Activated T-helper 1 cell treated with anti-CD3 and anti-CD28 coated beads, Interleukin-12 subunit alpha, Interleukin-12 subunit beta, Interleukin-2, Interleukin-4 antibody, amounts not matched to agents 30 ng/mL and 10 ng/mL and 1 ng/mL, durations not matched to agents 14 hours and 24 hours and 36 hours (primary cell): ENCODE results near the gene TRIM45. TPM values are rescaled to one million over a fixed set of nuclear protein-coding genes. Genes with fewer than 3 reads are reported as not detected.
"Not testable (repeated sequence)": the region's sequence is repeated elsewhere in the genome, so short reads cannot be mapped to it uniquely, and the experiment has no call there.

Experiments used
- DNase-seq: peaks from one replicate; pipeline ENCODE4 v3.0.0; 2021; ENCODE audit warnings: low spot score
- H3K27ac Mint-ChIP-seq: one replicate; pipeline ENCODE4 v1.8.0; 2021; ENCODE audit warnings: mild to moderate bottlenecking, mixed read lengths
- H3K27me3 Mint-ChIP-seq: one replicate; pipeline ENCODE4 v1.8.0; 2022; ENCODE audit warnings: mild to moderate bottlenecking, moderate library complexity, mixed read lengths; ENCODE audit not compliant: insufficient read depth
- H3K36me3 Mint-ChIP-seq: one replicate; pipeline ENCODE4 v1.8.0; 2021; ENCODE audit warnings: low read depth, mixed read lengths
- H3K4me1 Mint-ChIP-seq: one replicate; pipeline ENCODE4 v1.8.0; 2021; ENCODE audit warnings: low read depth, mixed read lengths
- H3K4me3 Mint-ChIP-seq: one replicate; pipeline ENCODE4 v1.8.0; 2021; ENCODE audit warnings: mild to moderate bottlenecking, moderate library complexity, mixed read lengths
- H3K9me3 Mint-ChIP-seq: one replicate; pipeline ENCODE4 v1.8.0; 2021; ENCODE audit warnings: mixed read lengths
- intact Hi-C: fragments of 100-400 bp; cut with micrococcal nuclease; formaldehyde crosslinking; loops from one replicate; pipeline ENCODE4 v1.15.1; 2024
- total RNA-seq: library from RNA; stranded (reverse); gene quantifications from 2 replicates; pipeline ENCODE4 v1.2.3, GENCODE V29; 2022

Gene TRIM45
- total RNA-seq, 1 donor from 2014 or later: 1.1 TPM

- DNase-seq: no peak
- H3K4me3 Mint-ChIP-seq: no peak overlapping the region
- intact Hi-C loops: loop anchor here (5.0 to 10.0 kb wide), 5 partner anchors 42 to 970 kb away; no protein-coding TSS in a partner anchor
- H3K4me1 Mint-ChIP-seq: peaks cover 7% of the 10 kb centered on the region
- H3K9me3 Mint-ChIP-seq: no peaks in the 10 kb centered on the region
- H3K27me3 Mint-ChIP-seq: peaks cover 19% of the 10 kb centered on the region
- H3K36me3 Mint-ChIP-seq: no peaks in the 10 kb centered on the region
- no peak overlapping the region for H3K27ac Mint-ChIP-seq
Measured at GRCh38 chr1:117124661-117125060, 3.1 kb upstream of the TRIM45 start.

GRCh38 chr1:117123274-117123673 is 1.7 kb upstream of the TRIM45 start:
- peaks cover 14% of the 10 kb centered on the region for H3K27me3 Mint-ChIP-seq
- peak overlapping the region; percentile 23 for H3K4me3 Mint-ChIP-seq

GRCh38 chr1:117122330-117123025 is 929 bp upstream of the TRIM45 start:
- H3K4me1 Mint-ChIP-seq: peaks cover 7% of the 10 kb centered on the region
- H3K36me3 Mint-ChIP-seq: no peaks in the 10 kb centered on the region
- peaks cover 14% of the 10 kb centered on the region for H3K27me3 Mint-ChIP-seq
- H3K27ac Mint-ChIP-seq: peak overlapping the region; percentile 42
- no peaks in the 10 kb centered on the region for H3K9me3 Mint-ChIP-seq
- DNase-seq: no peak
- intact Hi-C loops: loop anchor here (1.0 to 10.0 kb wide), 8 partner anchors 28 to 968 kb away; partner anchors contain the start of gene CD58
- H3K4me3 Mint-ChIP-seq: peak overlapping the region; percentile 84

More at GRCh38 chr1:117123274-117123673, 1.7 kb upstream of the TRIM45 start:
- no peaks in the 10 kb centered on the region for H3K36me3 Mint-ChIP-seq
- peaks cover 7% of the 10 kb centered on the region for H3K4me1 Mint-ChIP-seq
- no peaks in the 10 kb centered on the region for H3K9me3 Mint-ChIP-seq
- intact Hi-C loops: loop anchor here (2.0 to 10.0 kb wide), 6 partner anchors 28 to 968 kb away; no protein-coding TSS in a partner anchor
- H3K27ac Mint-ChIP-seq: no peak overlapping the region
- DNase-seq: no peak

- H3K27ac Mint-ChIP-seq: peak overlapping the region; percentile 41
- H3K36me3 Mint-ChIP-seq: no peaks in the 10 kb centered on the region
- intact Hi-C loops: loop anchor here (5.0 to 10.0 kb wide), 5 partner anchors 39 to 966 kb away; no protein-coding TSS in a partner anchor
- H3K27me3 Mint-ChIP-seq: peaks cover 7% of the 10 kb centered on the region
- no peak for DNase-seq
- peak overlapping the region; percentile 79 for H3K4me3 Mint-ChIP-seq
- H3K4me1 Mint-ChIP-seq: peaks cover 7% of the 10 kb centered on the region
- H3K9me3 Mint-ChIP-seq: no peaks in the 10 kb centered on the region
Measured at GRCh38 chr1:117120774-117121588, 568 bp downstream of the TRIM45 start.

- H3K4me1 Mint-ChIP-seq, H3K36me3 Mint-ChIP-seq, intact Hi-C loops, H3K9me3 Mint-ChIP-seq, H3K27ac Mint-ChIP-seq, H3K27me3 Mint-ChIP-seq, DNase-seq, H3K4me3 Mint-ChIP-seq: not testable (repeated sequence)
Measured at GRCh38 chr1:117119144-117119543, 2.4 kb downstream of the TRIM45 start.

GRCh38 chr1:117118137-117118536 is 3.4 kb downstream of the TRIM45 start:
- peaks cover 7% of the 10 kb centered on the region for H3K4me1 Mint-ChIP-seq
- H3K4me3 Mint-ChIP-seq: no peak overlapping the region
- no peaks in the 10 kb centered on the region for H3K36me3 Mint-ChIP-seq
- intact Hi-C loops: no loop called here
- H3K27ac Mint-ChIP-seq: no peak overlapping the region
- no peaks in the 10 kb centered on the region for H3K9me3 Mint-ChIP-seq
- DNase-seq: no peak
- peaks cover 7% of the 10 kb centered on the region for H3K27me3 Mint-ChIP-seq

- Mint-ChIP-seq H3K4me1 (peaks cover 7% of the 10 kb centered on the region), H3K36me3 (no peaks in the 10 kb centered on the region), H3K27me3 (peaks cover 6% of the 10 kb centered on the region), H3K27ac (no peak overlapping the region), H3K4me3 (no peak overlapping the region), H3K9me3 (no peaks in the 10 kb centered on the region)
- intact Hi-C loops: no loop called here
- no peak for DNase-seq
Measured at GRCh38 chr1:117117697-117118096, 3.9 kb downstream of the TRIM45 start.

- intact Hi-C loops: no loop called here
- Mint-ChIP-seq H3K4me3 (no peak overlapping the region), H3K27me3 (peaks cover 5% of the 10 kb centered on the region), H3K4me1 (peaks cover 7% of the 10 kb centered on the region), H3K36me3 (no peaks in the 10 kb centered on the region), H3K27ac (no peak overlapping the region), H3K9me3 (no peaks in the 10 kb centered on the region)
- DNase-seq: no peak
Measured at GRCh38 chr1:117116784-117117130, 4.8 kb downstream of the TRIM45 start.

GRCh38 chr1:117116090-117116783 is 5.3 kb downstream of the TRIM45 start:
- peaks cover 7% of the 10 kb centered on the region for H3K4me1 Mint-ChIP-seq

GRCh38 chr1:117114877-117115276 is 6.7 kb downstream of the TRIM45 start:
- Mint-ChIP-seq H3K27ac (no peak overlapping the region), H3K4me3 (no peak overlapping the region), H3K27me3 (peaks cover under 1% of the 10 kb centered on the region), H3K9me3 (no peaks in the 10 kb centered on the region), H3K4me1 (peaks cover 6% of the 10 kb centered on the region), H3K36me3 (no peaks in the 10 kb centered on the region)
- no peak for DNase-seq
- intact Hi-C loops: no loop called here

More at GRCh38 chr1:117116090-117116783, 5.3 kb downstream of the TRIM45 start:
- intact Hi-C loops: no loop called here
- DNase-seq: no peak
- H3K36me3 Mint-ChIP-seq: no peaks in the 10 kb centered on the region
- H3K27me3 Mint-ChIP-seq: peaks cover 5% of the 10 kb centered on the region
- no peak overlapping the region for H3K27ac Mint-ChIP-seq
- no peaks in the 10 kb centered on the region for H3K9me3 Mint-ChIP-seq
- no peak overlapping the region for H3K4me3 Mint-ChIP-seq

- DNase-seq: no peak
- Mint-ChIP-seq H3K9me3 (no peaks in the 10 kb centered on the region), H3K27ac (no peak overlapping the region)
Measured at GRCh38 chr1:117113199-117113598, 8.3 kb downstream of the TRIM45 start.

GRCh38 chr1:117112047-117112717 is 9.4 kb downstream of the TRIM45 start:
- H3K27me3 Mint-ChIP-seq: no peaks in the 10 kb centered on the region
- intact Hi-C loops: no loop called here
- peaks cover 11% of the 10 kb centered on the region for H3K36me3 Mint-ChIP-seq
- DNase-seq: no peak
- no peak overlapping the region for H3K4me3 Mint-ChIP-seq
- peaks cover 12% of the 10 kb centered on the region for H3K4me1 Mint-ChIP-seq
- no peaks in the 10 kb centered on the region for H3K9me3 Mint-ChIP-seq
- H3K27ac Mint-ChIP-seq: no peak overlapping the region

More at GRCh38 chr1:117113199-117113598, 8.3 kb downstream of the TRIM45 start:
- Mint-ChIP-seq H3K4me1 (peaks cover 12% of the 10 kb centered on the region), H3K36me3 (peaks cover 6% of the 10 kb centered on the region), H3K4me3 (no peak overlapping the region), H3K27me3 (no peaks in the 10 kb centered on the region)
- intact Hi-C loops: no loop called here
